NCI-H345 treated with DMSO at 0.1 percent for 48 hours (cell line): ENCODE results near the gene TMEM209.
"Not testable (repeated sequence)": the region's sequence is repeated elsewhere in the genome, so short reads cannot be mapped to it uniquely, and the experiment has no call there.

Experiments used
- DNase-seq: peaks from one replicate; lab custom pipeline; 2025; ENCODE audit not compliant: unreplicated experiment; lab: John Stamatoyannopoulos, UW

The TMEM209 gene

GRCh38 chr7:130205084-130205947, at the start of gene TMEM209:
TMEM209 (minus strand) TSS chr7:130205406; CDS start chr7:130205375, 31 bp downstream.
- DNase-seq = peak; percentile 99

- DNase-seq = no peak
Observed at GRCh38 chr7:130254555-130254954, 49.3 kb upstream of the TMEM209 start.

GRCh38 chr7:130249626-130250025, 44.4 kb upstream of the TMEM209 start:
- not testable (repeated sequence) for DNase-seq

GRCh38 chr7:130248842-130249241, 43.6 kb upstream of the TMEM209 start:
- not testable (repeated sequence) for DNase-seq

GRCh38 chr7:130246491-130246890, 41.3 kb upstream of the TMEM209 start:
- DNase-seq = not testable (repeated sequence)

GRCh38 chr7:130243486-130243885, 38.3 kb upstream of the TMEM209 start:
- not testable (repeated sequence) for DNase-seq

GRCh38 chr7:130242198-130243014, 37.2 kb upstream of the TMEM209 start:
- DNase-seq = no peak

GRCh38 chr7:130240240-130240639, 35.0 kb upstream of the TMEM209 start:
- no peak for DNase-seq

- not testable (repeated sequence) for DNase-seq
Observed at GRCh38 chr7:130236361-130236760, 31.2 kb upstream of the TMEM209 start.

- DNase-seq = no peak
Observed at GRCh38 chr7:130234078-130234477, 28.9 kb upstream of the TMEM209 start.

GRCh38 chr7:130232209-130232608, 27.0 kb upstream of the TMEM209 start:
- DNase-seq = no peak

GRCh38 chr7:130231792-130232191, 26.6 kb upstream of the TMEM209 start:
- DNase-seq = no peak

- not testable (repeated sequence) for DNase-seq
Observed at GRCh38 chr7:130229981-130230380, 24.8 kb upstream of the TMEM209 start.

- no peak for DNase-seq
Observed at GRCh38 chr7:130228840-130229502, 23.8 kb upstream of the TMEM209 start.

GRCh38 chr7:130227883-130228575, 22.8 kb upstream of the TMEM209 start:
- no peak for DNase-seq

- DNase-seq = no peak
Observed at GRCh38 chr7:130226333-130226732, 21.1 kb upstream of the TMEM209 start.

- not testable (repeated sequence) for DNase-seq
Observed at GRCh38 chr7:130224923-130225322, 19.7 kb upstream of the TMEM209 start.

GRCh38 chr7:130224210-130224609, 19.0 kb upstream of the TMEM209 start:
- DNase-seq = no peak

- no peak for DNase-seq
Observed at GRCh38 chr7:130223646-130224045, 18.4 kb upstream of the TMEM209 start.

- DNase-seq = no peak
Observed at GRCh38 chr7:130221746-130222145, 16.5 kb upstream of the TMEM209 start.

GRCh38 chr7:130219871-130220270, 14.7 kb upstream of the TMEM209 start:
- no peak for DNase-seq
